ENCODE results near the gene E4F1. TPM values are rescaled to one million over a fixed set of nuclear protein-coding genes. Genes with fewer than 3 reads are reported as not detected.

The E4F1 gene
- total and polyA plus RNA-seq, 10 of the 15 experiments (the other 5 are each of a cell fraction or from before 2014, with no cell fraction given): 0.23 to 36.5 (median 14.5) TPM

GRCh38 chr16:2234813-2235170 is 11.4 kb downstream of the E4F1 start:
- TF ChIP-seq TBL1XR1 (IDR thresholded peaks at IDR 0.05; ENCODE audit: low read depth, low read length) (no peak), ZNF384 (IDR thresholded peaks at IDR 0.05; ENCODE audit: borderline replicate concordance, low read depth, low read length) (no peak), POLR2A (IDR thresholded peaks at IDR 0.05; ENCODE audit: low read depth, low read length) (no peak), NFXL1 (IDR thresholded peaks at IDR 0.05; ENCODE audit: borderline replicate concordance) (no peak), TCF7 (IDR thresholded peaks at IDR 0.05; ENCODE audit: borderline replicate concordance) (no peak), LARP7 (IDR thresholded peaks at IDR 0.05) (no peak), ZZZ3 (IDR thresholded peaks at IDR 0.05; ENCODE audit: control insufficient read depth, insufficient read length, low read depth) (no peak), SKIL (IDR thresholded peaks at IDR 0.05; ENCODE audit: low read depth, poor library complexity, severe bottlenecking) (no peak), POLR2AphosphoS2 (IDR thresholded peaks at IDR 0.05; ENCODE audit: low read depth, low read length) (no peak), MYC (IDR thresholded peaks at IDR 0.05; ENCODE audit: insufficient read depth, insufficient read length, insufficient replicate concordance, low read length, severe bottlenecking) (no peak), ESRRA (IDR thresholded peaks at IDR 0.05; ENCODE audit: low read length) (no peak), MEF2B (IDR thresholded peaks at IDR 0.05; ENCODE audit: partially characterized antibody, poor library complexity, severe bottlenecking) (no peak)
- TF ChIP-seq, protein P1, sequence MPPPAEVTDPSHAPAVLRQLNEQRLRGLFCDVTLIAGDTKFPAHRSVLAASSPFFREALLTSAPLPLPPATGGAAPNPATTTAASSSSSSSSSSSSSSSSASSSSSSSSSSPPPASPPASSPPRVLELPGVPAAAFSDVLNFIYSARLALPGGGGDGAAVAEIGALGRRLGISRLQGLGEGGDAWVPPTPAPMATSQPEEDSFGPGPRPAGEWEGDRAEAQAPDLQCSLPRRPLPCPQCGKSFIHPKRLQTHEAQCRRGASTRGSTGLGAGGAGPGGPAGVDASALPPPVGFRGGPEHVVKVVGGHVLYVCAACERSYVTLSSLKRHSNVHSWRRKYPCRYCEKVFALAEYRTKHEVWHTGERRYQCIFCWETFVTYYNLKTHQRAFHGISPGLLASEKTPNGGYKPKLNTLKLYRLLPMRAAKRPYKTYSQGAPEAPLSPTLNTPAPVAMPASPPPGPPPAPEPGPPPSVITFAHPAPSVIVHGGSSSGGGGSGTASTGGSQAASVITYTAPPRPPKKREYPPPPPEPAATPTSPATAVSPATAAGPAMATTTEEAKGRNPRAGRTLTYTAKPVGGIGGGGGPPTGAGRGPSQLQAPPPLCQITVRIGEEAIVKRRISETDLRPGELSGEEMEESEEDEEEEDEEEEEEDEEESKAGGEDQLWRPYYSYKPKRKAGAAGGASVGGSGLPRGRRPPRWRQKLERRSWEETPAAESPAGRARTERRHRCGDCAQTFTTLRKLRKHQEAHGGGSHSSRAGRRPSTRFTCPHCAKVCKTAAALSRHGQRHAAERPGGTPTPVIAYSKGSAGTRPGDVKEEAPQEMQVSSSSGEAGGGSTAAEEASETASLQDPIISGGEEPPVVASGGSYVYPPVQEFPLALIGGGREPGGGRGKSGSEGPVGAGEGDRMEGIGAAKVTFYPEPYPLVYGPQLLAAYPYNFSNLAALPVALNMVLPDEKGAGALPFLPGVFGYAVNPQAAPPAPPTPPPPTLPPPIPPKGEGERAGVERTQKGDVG (CRISPR knock-in tag; IDR thresholded peaks at IDR 0.05): no peak
- H3K27ac ChIP-seq (ENCODE audit: control insufficient read depth, insufficient read depth): no peak overlapping the region
- ChIA-PET RAD21 (ENCODE audit: unreplicated experiment) (interaction anchor here (0.7 kb wide), 1 partner anchor 368 kb away, joined by 4 read pairs; no protein-coding TSS in a partner anchor), SMC1A (ENCODE audit: uncharacterized antibody, unreplicated experiment) (no interaction called here), POLR2A (no interaction called here), CTCF (no interaction called here)
- peaks cover 0 to 34% of the 10 kb centered on the region in 2 experiments; a peak in 3 of 4 replicates for H3K36me3 ChIP-seq (ENCODE audit: control insufficient read depth in 2 of 2, insufficient read depth in 2 of 2, low read length in 1 of 2)
- H3K4me1 ChIP-seq (ENCODE audit: control insufficient read depth, insufficient read depth, low read length): no peaks in the 10 kb centered on the region
- BruUV-seq (replicated peaks): no TSS peak
- no peak for DNase-seq (ENCODE audit: low read depth, low spot score)
- H3K4me2 ChIP-seq (ENCODE audit: control insufficient read depth, insufficient read depth): no peak overlapping the region
- intact Hi-C loops (cut with micrococcal nuclease; ENCODE audit: unreplicated experiment): no loop called here
- no peak overlapping the region for H2AFZ ChIP-seq (ENCODE audit: control insufficient read depth, low read depth, low read length)
- no peaks in the 10 kb centered on the region for H3K27me3 ChIP-seq (replicated peaks in 1 of 2; ENCODE audit: control insufficient read depth in 2 of 2, insufficient read depth in 2 of 2, low read length in 1 of 2)
- H3K9ac ChIP-seq (ENCODE audit: control insufficient read depth, insufficient read depth, low read length): no peak overlapping the region
- no peaks in the 10 kb centered on the region for H3K9me3 ChIP-seq (replicated peaks; ENCODE audit: control insufficient read depth, insufficient read depth, low read length)
- no peaks in the 10 kb centered on the region for H4K20me1 ChIP-seq (ENCODE audit: control insufficient read depth, insufficient read depth)
- FAIRE-seq: no peak
- in situ Hi-C loops (cut with MboI): no loop called here
- no peak overlapping the region for H3K4me3 ChIP-seq
- no peak for ATAC-seq
- 89% methylated on average over 8 of the region's 18 CpGs for WGBS (ENCODE audit: insufficient coverage, insufficient replicate concordance, low lambda C conversion rate, missing lambda C conversion rate)
- H3K79me2 ChIP-seq (ENCODE audit: control insufficient read depth, insufficient read depth, low read length): no peaks in the 10 kb centered on the region
